ENCODE data around the gene KCNH1.
"Not testable (repeated sequence)": the region's sequence is repeated elsewhere in the genome, so short reads cannot be mapped to it uniquely, and the experiment has no call there.

KCNH1 gene

DNA sequence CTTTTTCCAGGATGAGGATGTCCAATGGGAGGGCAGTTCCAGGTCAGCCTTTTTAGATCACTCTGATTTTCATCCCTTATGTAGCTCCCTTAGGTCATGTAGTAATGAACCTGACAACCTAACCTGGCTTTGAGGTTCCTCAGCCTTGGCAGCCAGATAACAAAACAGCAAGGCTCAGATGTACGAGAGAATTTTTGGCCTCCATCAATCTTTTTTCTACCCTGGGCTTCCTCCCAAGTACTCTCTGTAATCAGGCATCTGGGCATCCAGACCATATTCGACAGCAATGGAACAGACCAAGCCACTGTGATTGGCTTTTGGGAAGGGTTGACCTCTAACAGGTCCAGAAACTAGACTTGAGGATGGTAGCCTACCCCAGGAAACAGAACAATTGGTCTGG, 38.6 kb downstream of the KCNH1 start:
- no peak for DNase-seq (ENCODE audit: low spot score)

DNA sequence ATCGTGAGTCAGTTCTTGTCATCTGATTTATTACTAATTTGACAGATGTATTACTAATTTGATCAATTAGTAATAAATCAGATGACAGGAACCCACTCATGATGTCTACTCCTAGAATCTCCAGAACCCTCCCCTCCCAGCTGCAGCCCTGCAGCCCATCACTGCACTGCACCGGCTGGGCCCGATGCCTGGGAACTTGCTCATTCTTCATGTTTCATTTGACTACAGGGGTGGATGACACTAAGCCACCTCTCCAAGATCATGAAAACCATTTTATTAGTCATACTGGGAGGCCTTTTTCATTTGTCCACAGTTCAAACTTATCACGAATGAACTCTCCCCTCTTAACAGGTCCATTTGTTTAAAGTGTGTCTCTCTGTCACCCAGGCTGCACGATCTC, 41.0 kb downstream of the KCNH1 start:
- no peak for DNase-seq (ENCODE audit: low spot score)

- DNase-seq (ENCODE audit: low spot score) = no peak
Measured at GRCh38 chr1:211091867-211092266, 42.1 kb downstream of the KCNH1 start.

DNA sequence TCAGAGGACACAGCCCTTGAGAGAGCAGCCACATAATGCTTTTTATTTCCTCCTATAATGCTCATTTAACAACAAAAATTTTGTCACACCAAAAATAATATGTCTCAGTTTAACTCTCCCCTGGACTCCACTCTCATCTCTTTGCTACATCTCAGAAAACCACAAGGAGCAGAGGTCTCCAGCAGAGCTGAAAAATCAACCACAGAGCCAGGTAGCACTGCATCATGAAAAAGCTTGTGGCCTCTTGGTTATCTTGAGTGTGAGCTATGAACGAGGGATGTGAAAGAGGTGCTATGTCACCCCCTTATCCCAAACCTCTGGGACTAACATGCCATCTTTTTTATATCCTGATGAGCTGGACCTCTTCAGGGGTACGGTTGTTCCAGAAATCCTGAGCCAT, 44.4 kb downstream of the KCNH1 start:
- no peak for DNase-seq (ENCODE audit: low spot score)

GRCh38 chr1:211088156-211088555, 45.8 kb downstream of the KCNH1 start:
- no peak for DNase-seq (ENCODE audit: low spot score)

- no peak for DNase-seq (ENCODE audit: low spot score)
Measured at GRCh38 chr1:211082824-211083223, 51.1 kb downstream of the KCNH1 start.

DNA sequence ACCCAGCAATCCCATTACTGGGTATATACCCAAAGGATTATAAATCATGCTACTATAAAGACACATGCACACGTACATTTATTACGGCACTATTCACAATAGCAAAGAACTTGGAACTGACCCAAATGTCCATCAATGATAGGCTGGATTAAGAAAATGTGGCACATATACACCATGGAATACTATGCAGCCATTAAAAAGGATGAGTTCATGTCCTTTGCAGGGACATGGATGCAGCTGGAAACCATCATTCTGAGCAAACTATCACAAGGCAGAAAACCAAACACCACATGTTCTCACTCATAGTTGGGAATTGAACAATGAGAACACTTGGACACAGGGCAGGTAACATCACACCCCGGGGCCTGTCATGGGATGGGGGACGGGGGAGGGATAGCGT, 52.5 kb downstream of the KCNH1 start:
- DNase-seq (ENCODE audit: low spot score) = not testable (repeated sequence)

DNA sequence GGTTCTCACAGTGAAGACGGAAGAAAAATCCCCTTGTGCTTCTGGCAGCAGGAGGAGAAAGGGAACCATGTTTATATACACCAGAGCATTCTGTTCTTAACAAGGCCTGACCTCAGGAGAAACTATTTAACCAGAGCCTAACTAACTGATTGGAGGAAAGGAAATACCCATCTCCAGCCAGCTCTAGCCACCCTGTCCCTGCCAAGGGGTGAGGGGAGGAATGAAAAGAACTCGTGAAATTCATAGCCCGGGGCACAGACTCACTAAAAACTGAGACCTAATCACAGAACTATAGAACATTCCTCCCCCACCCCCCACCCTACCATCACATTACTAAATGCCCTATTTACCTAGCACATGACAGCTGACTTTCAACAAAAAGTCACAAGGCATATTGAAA, 65.0 kb downstream of the KCNH1 start:
- DNase-seq (ENCODE audit: low spot score) = no peak

DNA sequence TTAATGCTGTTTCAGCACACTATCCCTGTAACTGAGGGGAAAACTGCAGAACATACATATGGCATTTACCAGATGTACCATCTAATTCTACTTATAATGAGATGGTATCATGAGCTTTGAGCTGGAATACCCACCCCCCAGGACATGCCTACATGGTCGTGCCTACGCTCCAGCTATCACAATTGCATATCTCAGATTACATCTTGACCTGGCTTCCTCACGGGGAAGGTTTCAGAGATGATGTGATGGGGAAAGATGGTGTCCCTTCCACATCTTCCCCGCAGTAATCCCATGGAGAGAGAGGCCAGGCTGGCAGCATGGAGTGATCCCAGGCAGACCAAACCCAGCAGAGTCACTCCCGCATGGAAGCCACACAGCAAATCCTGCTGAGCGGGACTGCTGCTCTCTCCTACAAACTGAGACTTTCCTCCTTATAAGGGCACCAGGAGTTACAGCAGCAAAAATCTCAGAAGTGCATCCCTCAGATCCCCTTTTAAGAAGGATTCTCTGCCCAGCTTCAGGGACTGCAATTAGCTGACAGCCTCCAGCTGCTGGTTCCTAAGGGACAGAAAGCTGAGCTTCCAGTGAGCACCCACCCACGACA, 67.1 kb downstream of the KCNH1 start:
- DNase-seq (ENCODE audit: low spot score) = no peak

- peak; percentile 22 for DNase-seq (ENCODE audit: low spot score)
Measured at GRCh38 chr1:211041838-211042237, 92.1 kb downstream of the KCNH1 start.

- DNase-seq (ENCODE audit: low spot score) = peak; percentile 76
Measured at GRCh38 chr1:211037095-211037494, 96.9 kb downstream of the KCNH1 start.

GRCh38 chr1:211036381-211037060, 97.4 kb downstream of the KCNH1 start:
- no peak for DNase-seq (ENCODE audit: low spot score)

GRCh38 chr1:211035821-211036380, 98.0 kb downstream of the KCNH1 start:
- DNase-seq (ENCODE audit: low spot score) = no peak

DNA sequence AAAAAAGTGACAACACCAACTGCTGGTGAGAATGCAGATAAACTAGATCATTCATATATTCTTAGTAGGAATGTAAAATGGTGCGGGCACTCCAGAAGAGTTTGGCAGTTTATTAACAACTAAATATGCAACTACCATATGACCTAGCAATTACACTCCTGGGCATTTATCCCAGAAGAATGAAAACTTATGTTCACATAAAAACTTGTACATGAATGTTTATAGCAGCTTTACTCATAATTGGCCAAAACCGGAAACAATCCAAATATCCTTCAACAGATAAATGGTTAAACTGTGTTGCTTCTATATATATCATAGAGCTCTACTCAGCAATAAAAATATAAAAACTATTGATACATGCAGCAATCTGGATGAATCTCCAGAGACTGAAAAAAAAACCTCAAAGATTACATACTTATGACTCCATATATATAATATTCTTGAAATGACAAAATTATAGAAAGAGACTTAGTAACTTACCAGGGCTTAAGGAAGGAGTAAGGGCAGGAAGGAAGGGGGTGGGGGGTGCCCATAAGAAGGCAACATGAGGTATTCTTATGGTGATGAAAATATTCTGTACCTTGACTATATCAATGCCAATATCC, 99.9 kb downstream of the KCNH1 start:
- no peak for DNase-seq (ENCODE audit: low spot score)

GRCh38 chr1:211024901-211025300, 109.0 kb downstream of the KCNH1 start:
- DNase-seq (ENCODE audit: low spot score) = no peak

- DNase-seq (ENCODE audit: low spot score) = no peak
Measured at GRCh38 chr1:211019266-211019665, 114.7 kb downstream of the KCNH1 start.

- DNase-seq (ENCODE audit: low spot score) = no peak
Measured at GRCh38 chr1:211018690-211019089, 115.3 kb downstream of the KCNH1 start.

GRCh38 chr1:211017075-211017718, 116.8 kb downstream of the KCNH1 start:
- DNase-seq (ENCODE audit: low spot score) = no peak

GRCh38 chr1:211014275-211014674, 119.7 kb downstream of the KCNH1 start:
- DNase-seq (ENCODE audit: low spot score) = no peak

GRCh38 chr1:211013346-211014240, 120.4 kb downstream of the KCNH1 start:
- DNase-seq (ENCODE audit: low spot score) = no peak

- not testable (repeated sequence) for DNase-seq (ENCODE audit: low spot score)
Measured at GRCh38 chr1:211011128-211011527, 122.8 kb downstream of the KCNH1 start.

DNA sequence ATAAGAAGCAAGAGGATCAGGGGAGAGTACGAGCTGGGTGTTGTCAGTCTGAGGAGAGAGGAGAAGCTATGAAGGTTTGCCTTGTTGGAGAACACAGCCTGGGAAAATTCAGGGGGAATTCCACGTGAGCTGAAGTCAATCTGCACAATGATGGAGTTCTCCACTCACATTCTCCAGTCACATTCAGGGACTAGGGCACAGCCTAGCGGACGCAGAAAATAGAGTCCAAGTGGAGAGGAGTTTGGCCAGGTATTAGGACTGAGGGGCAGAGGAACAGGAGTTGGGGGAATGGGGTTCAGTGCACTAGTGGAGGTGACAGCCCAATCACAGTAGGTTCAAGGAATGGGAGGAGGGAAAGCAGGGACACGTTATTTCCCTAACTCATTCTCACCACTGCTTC, 124.0 kb downstream of the KCNH1 start:
- DNase-seq (ENCODE audit: low spot score) = no peak

All from putamen (tissue), 1 donor.